IMR-90 (cell line): ENCODE measurements around the gene ARHGEF4. TPM values are rescaled to one million over a fixed set of nuclear protein-coding genes. Genes with fewer than 3 reads are reported as not detected.

Source experiments
- ATAC-seq: fragments of 200-7000 bp; cut with Tn5 transposase; 2 replicates; pipeline ENCODE4 v1.9.1; 2020; ENCODE audit warnings: low read depth, mild to moderate bottlenecking, moderate library complexity
- BruUV-seq: library from RNA; stranded (reverse); fragments of 400-500 nt; replicated peaks from 2 replicates; lab custom pipeline; 2021; lab: Mats Ljungman, UMichigan
- CTCF ChIA-PET: fragments of 300-600 bp; formaldehyde crosslinking; extraction: SDS; loops from one replicate; lab custom pipeline; 2021; ENCODE audit warnings: antibody characterized with exemption; lab: Yijun Ruan, JAX
- POLR2A ChIA-PET: fragments of 300-600 bp; sonication (Branson Sonifier 250); formaldehyde crosslinking; loops from one replicate; lab custom pipeline; 2022; ENCODE audit warnings: antibody characterized with exemption; ENCODE audit not compliant: unreplicated experiment; lab: Charles Lee
- DNase-seq: peaks from one replicate; pipeline ENCODE4 v3.0.0; 2013
- H2AFZ ChIP-seq: replicated peaks from 2 replicates; pipeline ENCODE3; 2013; ENCODE audit warnings: low read length, mild to moderate bottlenecking; ENCODE audit not compliant: poor library complexity
- H2AK5ac ChIP-seq: 2 replicates; pipeline ENCODE4 v1.6.1; 2013; ENCODE audit warnings: low read depth, low read length, inconsistent platforms
- H2AK9ac ChIP-seq: replicated peaks from 2 replicates; pipeline ENCODE3; 2013; ENCODE audit warnings: mild to moderate bottlenecking, low read depth, low read length, moderate library complexity; ENCODE audit not compliant: poor library complexity
- H2BK120ac ChIP-seq: 2 replicates; pipeline ENCODE4 v1.6.1; 2013; ENCODE audit warnings: low read depth, low read length, inconsistent platforms
- H2BK15ac ChIP-seq: 3 replicates; pipeline ENCODE4 v1.6.1; 2013; ENCODE audit warnings: low read depth, low read length, inconsistent platforms
- H2BK20ac ChIP-seq: 2 replicates; pipeline ENCODE4 v1.6.1; 2013; ENCODE audit warnings: low read depth, mild to moderate bottlenecking, inconsistent platforms, low read length, moderate library complexity
- H2BK5ac ChIP-seq: 2 replicates; pipeline ENCODE4 v1.6.1; 2013; ENCODE audit warnings: mild to moderate bottlenecking, low read depth, low read length, inconsistent platforms; ENCODE audit not compliant: poor library complexity, severe bottlenecking
- H3K14ac ChIP-seq: replicated peaks from 2 replicates; pipeline ENCODE4 v1.6.1; 2013; ENCODE audit warnings: low read depth, low read length, inconsistent platforms
- H3K18ac ChIP-seq: 2 replicates; pipeline ENCODE4 v1.6.1; 2013; ENCODE audit warnings: low read depth, low read length, control low read depth
- H3K23ac ChIP-seq: 2 replicates; pipeline ENCODE4 v1.6.1; 2013; ENCODE audit warnings: low read depth, low read length, inconsistent platforms
- H3K27ac ChIP-seq: 2 replicates; pipeline ENCODE4 v1.5.1; 2013; ENCODE audit warnings: mild to moderate bottlenecking, control low read depth, low read length; ENCODE audit not compliant: insufficient read depth
- H3K27me3 ChIP-seq: 2 replicates; pipeline ENCODE4 v1.6.1; 2013; ENCODE audit warnings: low read length; ENCODE audit not compliant: control insufficient read depth, insufficient read depth
- H3K36me3 ChIP-seq: 2 replicates; pipeline ENCODE4 v1.6.1; 2013; ENCODE audit warnings: low read length, mixed read lengths; ENCODE audit not compliant: control insufficient read depth, insufficient read depth
- H3K4ac ChIP-seq: 2 replicates; pipeline ENCODE4 v1.6.1; 2013; ENCODE audit warnings: low read depth, low read length, inconsistent platforms
- H3K4me1 ChIP-seq: 2 replicates; pipeline ENCODE4 v1.6.1; 2013; ENCODE audit warnings: low read length, mixed read lengths; ENCODE audit not compliant: control insufficient read depth, insufficient read depth
- H3K4me2 ChIP-seq: 2 replicates; pipeline ENCODE4 v1.6.1; 2013; ENCODE audit warnings: low read depth, mild to moderate bottlenecking, control low read depth, low read length, moderate library complexity
- H3K4me3 ChIP-seq: 2 replicates; pipeline ENCODE4 v1.5.1; 2013; ENCODE audit warnings: low read depth, mild to moderate bottlenecking, control low read depth, low read length, moderate library complexity; ENCODE audit not compliant: insufficient read depth
- H3K56ac ChIP-seq: 2 replicates; pipeline ENCODE4 v1.6.1; 2013; ENCODE audit warnings: low read length, inconsistent platforms; ENCODE audit not compliant: insufficient read depth; ENCODE audit errors: extremely low read depth
- H3K79me1 ChIP-seq, 2 experiments: 2 replicates each; pipeline ENCODE4 v1.6.1; 2013; ENCODE audit warnings: low read length in 2 of 2, inconsistent platforms in 1 of 2, low read depth in 1 of 2
- H3K9ac ChIP-seq: 2 replicates; pipeline ENCODE4 v1.6.1; 2013; ENCODE audit warnings: low read depth, low read length, control low read depth
- H3K9me1 ChIP-seq: 2 replicates; pipeline ENCODE4 v1.6.1; 2013; ENCODE audit warnings: low read length, inconsistent platforms; ENCODE audit not compliant: insufficient read depth
- H3K9me3 ChIP-seq: 2 replicates; pipeline ENCODE4 v1.6.1; 2013; ENCODE audit warnings: low read length; ENCODE audit not compliant: control insufficient read depth, insufficient read depth
- H4K20me1 ChIP-seq: 2 replicates; pipeline ENCODE4 v1.6.1; 2013; ENCODE audit warnings: low read length, inconsistent platforms; ENCODE audit not compliant: insufficient read depth
- H4K5ac ChIP-seq: 2 replicates; pipeline ENCODE4 v1.6.1; 2013; ENCODE audit warnings: mild to moderate bottlenecking, low read depth, low read length, control low read depth
- H4K8ac ChIP-seq, 2 experiments: 2 replicates each; pipeline ENCODE4 v1.6.1; 2013; ENCODE audit warnings: low read depth in 2 of 2, low read length in 2 of 2, control low read depth in 1 of 2, inconsistent platforms in 1 of 2
- H4K91ac ChIP-seq: 2 replicates; pipeline ENCODE4 v1.6.1; 2013; ENCODE audit warnings: low read depth, low read length, inconsistent platforms; ENCODE audit not compliant: insufficient read depth
- CEBPB ChIP-seq: IDR thresholded peaks from 2 replicates; pipeline ENCODE4 v1.6.1; 2012; ENCODE audit warnings: low read depth, low read length, improper control_type of control experiment
- CHD1 ChIP-seq: IDR thresholded peaks from 2 replicates; pipeline ENCODE4 v1.6.1; 2012; ENCODE audit warnings: low read depth, low read length, improper control_type of control experiment
- MAFK ChIP-seq: IDR thresholded peaks from 2 replicates; pipeline ENCODE4 v1.6.1; 2012; ENCODE audit warnings: low read depth, low read length, improper control_type of control experiment
- MAZ ChIP-seq: IDR thresholded peaks from 2 replicates; pipeline ENCODE4 v1.6.1; 2012; ENCODE audit warnings: low read depth, mild to moderate bottlenecking, low read length, improper control_type of control experiment, moderate library complexity, borderline replicate concordance
- MXI1 ChIP-seq: IDR thresholded peaks from 2 replicates; pipeline ENCODE4 v1.6.1; 2012; ENCODE audit warnings: low read depth, mild to moderate bottlenecking, low read length, moderate library complexity, borderline replicate concordance
- RAD21 ChIP-seq: IDR thresholded peaks from 2 replicates; pipeline ENCODE4 v1.6.1; 2012; ENCODE audit warnings: low read length, improper control_type of control experiment
- SMC3 ChIP-seq: fragments of 150-350 bp; IDR thresholded peaks from 2 replicates; pipeline ENCODE4 v1.6.1; 2016; ENCODE audit warnings: low read depth, mild to moderate bottlenecking, antibody characterized with exemption, low read length, moderate library complexity
- WGBS, 2 experiments: methylation state at CpG; one replicate each; pipeline versions ENCODE4 v1.1.5 to v1.1.7; 2013; ENCODE audit warnings: missing lambda C conversion rate in 2 of 2; ENCODE audit not compliant: insufficient read length in 1 of 2; ENCODE audit errors: extremely low coverage in 2 of 2; 5-methylcytosine and 5-hydroxymethylcytosine counted together
- dilution Hi-C: fragments of 300-500 bp; cut with HindIII; formaldehyde crosslinking; loops from one replicate; pipeline ENCODE4 v1.14.3; 2018; ENCODE audit warnings: low sequenced_read_pairs; ENCODE audit not compliant: unreplicated experiment
- in situ Hi-C: fragments of 300-500 bp; cut with MboI; formaldehyde crosslinking; loops from 3 replicates; pipeline ENCODE4 v1.14.3; 2019; ENCODE audit warnings: low sequenced_read_pairs, inconsistent platforms, mixed read lengths
- intact Hi-C: fragments of 100-400 bp; cut with micrococcal nuclease; formaldehyde crosslinking; loops from 2 replicates; pipeline ENCODE4 v1.10.0; 2022
- polyA plus RNA-seq, 3 experiments: library from polyadenylated mRNA; depleted of rRNA; stranded (reverse); fragments of >200 nt; gene quantifications; 2 replicates each; pipeline ENCODE4 v1.2.3, GENCODE V29; 2012; ENCODE audit warnings: low replicate concordance in 1 of 3
- total RNA-seq: library from RNA; depleted of rRNA; stranded (reverse); fragments of >200 nt; gene quantifications from 2 replicates; pipeline ENCODE4 v1.2.3, GENCODE V29; 2012
- TF ChIP-seq, protein P1 (sequence below): conservative IDR thresholded peaks from 2 replicates; pipeline ENCODE4 v1.5.1; 2012; ENCODE audit warnings: mild to moderate bottlenecking, low read depth, low read length, improper control_type of control experiment
- TF ChIP-seq, protein P2 (sequence below): fragments of 150-350 bp; IDR thresholded peaks from 2 replicates; pipeline ENCODE4 v1.6.1; 2017; ENCODE audit warnings: mild to moderate bottlenecking, antibody characterized with exemption, low read length, low read depth
- TF ChIP-seq, protein P3 (sequence below): fragments of 150-350 bp; IDR thresholded peaks from 2 replicates; pipeline ENCODE4 v1.6.1; 2016; ENCODE audit warnings: low read depth, mild to moderate bottlenecking, low read length, moderate library complexity, borderline replicate concordance

ARHGEF4 gene
- total and polyA plus RNA-seq, 2 of the 4 experiments (the other 2 are of a cell fraction): 2.7 to 5.0 TPM

DNA sequence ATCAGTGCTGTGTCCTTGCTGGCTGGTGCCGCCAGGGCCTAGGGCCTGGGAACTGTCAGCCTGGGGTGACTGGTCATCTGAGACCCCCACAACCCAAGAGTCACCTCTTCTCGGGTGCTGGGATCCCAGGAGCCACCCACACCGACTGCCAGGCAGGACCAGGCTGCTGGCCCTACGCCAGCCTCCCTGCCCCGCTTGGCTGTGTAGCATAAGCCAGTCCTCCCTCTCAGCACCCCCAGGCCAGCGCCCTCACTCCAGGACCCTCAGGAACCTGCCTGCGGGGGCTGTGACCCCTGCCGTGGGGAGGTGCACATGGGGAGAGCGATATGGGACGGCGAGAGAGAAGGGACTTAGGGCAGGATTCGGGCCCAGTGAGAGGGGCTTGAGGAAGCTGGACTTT, 9.5 kb downstream of the ARHGEF4 start:
- 91% methylated on average over 4 of the region's 12 CpGs; no CpG with 5 or more reads in 1 of the 2 experiments for WGBS, 2 experiments
- no peak overlapping the region for H2AFZ ChIP-seq

More for the DNA sequence above, 9.5 kb downstream of the ARHGEF4 start:
- no peak overlapping the region for H2AK5ac ChIP-seq
- CTCF ChIA-PET: no interaction called here
- no peaks in the 10 kb centered on the region for H4K20me1 ChIP-seq
- H3K18ac ChIP-seq: no peak overlapping the region
- H3K36me3 ChIP-seq: no peaks in the 10 kb centered on the region
- TF ChIP-seq, protein P1, sequence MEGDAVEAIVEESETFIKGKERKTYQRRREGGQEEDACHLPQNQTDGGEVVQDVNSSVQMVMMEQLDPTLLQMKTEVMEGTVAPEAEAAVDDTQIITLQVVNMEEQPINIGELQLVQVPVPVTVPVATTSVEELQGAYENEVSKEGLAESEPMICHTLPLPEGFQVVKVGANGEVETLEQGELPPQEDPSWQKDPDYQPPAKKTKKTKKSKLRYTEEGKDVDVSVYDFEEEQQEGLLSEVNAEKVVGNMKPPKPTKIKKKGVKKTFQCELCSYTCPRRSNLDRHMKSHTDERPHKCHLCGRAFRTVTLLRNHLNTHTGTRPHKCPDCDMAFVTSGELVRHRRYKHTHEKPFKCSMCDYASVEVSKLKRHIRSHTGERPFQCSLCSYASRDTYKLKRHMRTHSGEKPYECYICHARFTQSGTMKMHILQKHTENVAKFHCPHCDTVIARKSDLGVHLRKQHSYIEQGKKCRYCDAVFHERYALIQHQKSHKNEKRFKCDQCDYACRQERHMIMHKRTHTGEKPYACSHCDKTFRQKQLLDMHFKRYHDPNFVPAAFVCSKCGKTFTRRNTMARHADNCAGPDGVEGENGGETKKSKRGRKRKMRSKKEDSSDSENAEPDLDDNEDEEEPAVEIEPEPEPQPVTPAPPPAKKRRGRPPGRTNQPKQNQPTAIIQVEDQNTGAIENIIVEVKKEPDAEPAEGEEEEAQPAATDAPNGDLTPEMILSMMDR: no peak
- TF ChIP-seq SMC3: no peak
- TF ChIP-seq MAZ: no peak
- TF ChIP-seq, protein P2, sequence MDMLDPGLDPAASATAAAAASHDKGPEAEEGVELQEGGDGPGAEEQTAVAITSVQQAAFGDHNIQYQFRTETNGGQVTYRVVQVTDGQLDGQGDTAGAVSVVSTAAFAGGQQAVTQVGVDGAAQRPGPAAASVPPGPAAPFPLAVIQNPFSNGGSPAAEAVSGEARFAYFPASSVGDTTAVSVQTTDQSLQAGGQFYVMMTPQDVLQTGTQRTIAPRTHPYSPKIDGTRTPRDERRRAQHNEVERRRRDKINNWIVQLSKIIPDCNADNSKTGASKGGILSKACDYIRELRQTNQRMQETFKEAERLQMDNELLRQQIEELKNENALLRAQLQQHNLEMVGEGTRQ: no peak
- TF ChIP-seq CHD1: no peak
- TF ChIP-seq RAD21: no peak
- TF ChIP-seq, protein P3, sequence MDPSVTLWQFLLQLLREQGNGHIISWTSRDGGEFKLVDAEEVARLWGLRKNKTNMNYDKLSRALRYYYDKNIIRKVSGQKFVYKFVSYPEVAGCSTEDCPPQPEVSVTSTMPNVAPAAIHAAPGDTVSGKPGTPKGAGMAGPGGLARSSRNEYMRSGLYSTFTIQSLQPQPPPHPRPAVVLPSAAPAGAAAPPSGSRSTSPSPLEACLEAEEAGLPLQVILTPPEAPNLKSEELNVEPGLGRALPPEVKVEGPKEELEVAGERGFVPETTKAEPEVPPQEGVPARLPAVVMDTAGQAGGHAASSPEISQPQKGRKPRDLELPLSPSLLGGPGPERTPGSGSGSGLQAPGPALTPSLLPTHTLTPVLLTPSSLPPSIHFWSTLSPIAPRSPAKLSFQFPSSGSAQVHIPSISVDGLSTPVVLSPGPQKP: no peak
- TF ChIP-seq CEBPB: no peak
- TF ChIP-seq MAFK: no peak
- TF ChIP-seq MXI1: no peak
- H3K9ac ChIP-seq: no peak overlapping the region
- in situ Hi-C loops: no loop called here
- DNase-seq: no peak
- H3K56ac ChIP-seq: no peak overlapping the region
- POLR2A ChIA-PET: no interaction called here
- H4K91ac ChIP-seq: no peak overlapping the region
- no peak for ATAC-seq
- H3K14ac ChIP-seq: no peak overlapping the region
- no peak overlapping the region for H3K4me3 ChIP-seq
- H2BK120ac ChIP-seq: no peak overlapping the region
- no peaks in the 10 kb centered on the region for H3K79me1 ChIP-seq
- no peaks in the 10 kb centered on the region for H3K9me3 ChIP-seq
- H2BK20ac ChIP-seq: no peak overlapping the region
- intact Hi-C loops: no loop called here
- H3K9me1 ChIP-seq: no peaks in the 10 kb centered on the region
- H2BK5ac ChIP-seq: no peak overlapping the region
- H3K27me3 ChIP-seq: no peaks in the 10 kb centered on the region; the same call in 1 of the 2 replicates
- H3K27ac ChIP-seq: no peak overlapping the region
- no peak overlapping the region for H2BK15ac ChIP-seq
- no peak overlapping the region for H3K23ac ChIP-seq
- no peak overlapping the region for H3K4ac ChIP-seq
- H3K4me2 ChIP-seq: no peak overlapping the region
- no peak overlapping the region for H2AK9ac ChIP-seq
- H4K5ac ChIP-seq: no peak overlapping the region
- no peaks in the 10 kb centered on the region for H3K4me1 ChIP-seq
- no TSS peak for BruUV-seq
- H4K8ac ChIP-seq: no peak overlapping the region
- dilution Hi-C loops: no loop called here
